ENCODE results near the gene FGD2.

- TF ChIP-seq, protein P1, sequence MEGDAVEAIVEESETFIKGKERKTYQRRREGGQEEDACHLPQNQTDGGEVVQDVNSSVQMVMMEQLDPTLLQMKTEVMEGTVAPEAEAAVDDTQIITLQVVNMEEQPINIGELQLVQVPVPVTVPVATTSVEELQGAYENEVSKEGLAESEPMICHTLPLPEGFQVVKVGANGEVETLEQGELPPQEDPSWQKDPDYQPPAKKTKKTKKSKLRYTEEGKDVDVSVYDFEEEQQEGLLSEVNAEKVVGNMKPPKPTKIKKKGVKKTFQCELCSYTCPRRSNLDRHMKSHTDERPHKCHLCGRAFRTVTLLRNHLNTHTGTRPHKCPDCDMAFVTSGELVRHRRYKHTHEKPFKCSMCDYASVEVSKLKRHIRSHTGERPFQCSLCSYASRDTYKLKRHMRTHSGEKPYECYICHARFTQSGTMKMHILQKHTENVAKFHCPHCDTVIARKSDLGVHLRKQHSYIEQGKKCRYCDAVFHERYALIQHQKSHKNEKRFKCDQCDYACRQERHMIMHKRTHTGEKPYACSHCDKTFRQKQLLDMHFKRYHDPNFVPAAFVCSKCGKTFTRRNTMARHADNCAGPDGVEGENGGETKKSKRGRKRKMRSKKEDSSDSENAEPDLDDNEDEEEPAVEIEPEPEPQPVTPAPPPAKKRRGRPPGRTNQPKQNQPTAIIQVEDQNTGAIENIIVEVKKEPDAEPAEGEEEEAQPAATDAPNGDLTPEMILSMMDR (IDR thresholded peaks at IDR 0.05; ENCODE audit: control extremely low read depth in 1 of 3, insufficient read depth in 1 of 3, low read depth in 1 of 3, low read length in 3 of 3): no peak
- TF ChIP-seq POLR2A (IDR thresholded peaks at IDR 0.05; ENCODE audit: control extremely low read depth in 1 of 2, low read depth in 2 of 2, low read length in 2 of 2): no peak
- TF ChIP-seq, protein P2, sequence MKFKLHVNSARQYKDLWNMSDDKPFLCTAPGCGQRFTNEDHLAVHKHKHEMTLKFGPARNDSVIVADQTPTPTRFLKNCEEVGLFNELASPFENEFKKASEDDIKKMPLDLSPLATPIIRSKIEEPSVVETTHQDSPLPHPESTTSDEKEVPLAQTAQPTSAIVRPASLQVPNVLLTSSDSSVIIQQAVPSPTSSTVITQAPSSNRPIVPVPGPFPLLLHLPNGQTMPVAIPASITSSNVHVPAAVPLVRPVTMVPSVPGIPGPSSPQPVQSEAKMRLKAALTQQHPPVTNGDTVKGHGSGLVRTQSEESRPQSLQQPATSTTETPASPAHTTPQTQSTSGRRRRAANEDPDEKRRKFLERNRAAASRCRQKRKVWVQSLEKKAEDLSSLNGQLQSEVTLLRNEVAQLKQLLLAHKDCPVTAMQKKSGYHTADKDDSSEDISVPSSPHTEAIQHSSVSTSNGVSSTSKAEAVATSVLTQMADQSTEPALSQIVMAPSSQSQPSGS (IDR thresholded peaks at IDR 0.05; ENCODE audit: low read length): no peak
Observed at GRCh38 chr6:37019065-37019450, 13.6 kb downstream of the FGD2 start.

Measured in H1 (cell line).